GM20431 (cell line): ENCODE results near the gene ATP6V1F.

Source experiments
- in situ Hi-C: fragments of 300-500 bp; cut with MseI, MboI; formaldehyde crosslinking; loops from one replicate; pipeline ENCODE4 v1.15.0; 2020; ENCODE audit warnings: low sequenced_read_pairs; ENCODE audit not compliant: unreplicated experiment

Gene ATP6V1F

DNA sequence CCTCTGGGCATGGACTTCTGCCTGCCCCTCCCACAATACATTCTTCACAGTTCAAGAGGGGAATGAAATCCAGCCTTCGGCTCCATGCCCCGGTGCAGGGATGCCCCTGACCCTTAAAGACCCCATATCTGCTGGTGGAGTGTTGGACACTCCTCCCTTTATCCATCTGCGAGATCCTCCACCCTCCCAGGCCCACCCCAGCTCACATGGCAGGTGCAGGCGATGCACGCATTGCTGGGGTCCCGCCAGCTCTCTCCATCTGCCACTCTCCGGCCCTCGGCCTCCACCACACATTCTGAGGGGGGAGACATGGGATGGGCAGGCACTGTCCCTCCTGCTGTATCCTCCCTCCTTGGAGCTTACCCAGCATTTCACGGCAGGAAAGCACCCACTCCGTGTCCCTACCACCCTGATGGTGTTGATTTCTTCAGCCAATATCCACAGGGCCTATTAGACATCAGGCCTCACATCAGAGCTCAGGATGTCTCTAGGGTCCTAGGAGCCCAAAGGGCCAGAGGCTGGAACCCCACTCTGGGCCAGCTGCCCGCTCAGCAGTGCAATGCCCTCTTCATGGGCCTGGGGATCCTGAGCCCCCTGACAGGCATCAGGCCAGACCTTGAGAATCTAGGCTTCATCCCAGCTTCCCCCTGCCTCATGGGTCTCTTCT lies 18.3 kb downstream of the ATP6V1F start:
- in situ Hi-C loops: no loop called here

DNA sequence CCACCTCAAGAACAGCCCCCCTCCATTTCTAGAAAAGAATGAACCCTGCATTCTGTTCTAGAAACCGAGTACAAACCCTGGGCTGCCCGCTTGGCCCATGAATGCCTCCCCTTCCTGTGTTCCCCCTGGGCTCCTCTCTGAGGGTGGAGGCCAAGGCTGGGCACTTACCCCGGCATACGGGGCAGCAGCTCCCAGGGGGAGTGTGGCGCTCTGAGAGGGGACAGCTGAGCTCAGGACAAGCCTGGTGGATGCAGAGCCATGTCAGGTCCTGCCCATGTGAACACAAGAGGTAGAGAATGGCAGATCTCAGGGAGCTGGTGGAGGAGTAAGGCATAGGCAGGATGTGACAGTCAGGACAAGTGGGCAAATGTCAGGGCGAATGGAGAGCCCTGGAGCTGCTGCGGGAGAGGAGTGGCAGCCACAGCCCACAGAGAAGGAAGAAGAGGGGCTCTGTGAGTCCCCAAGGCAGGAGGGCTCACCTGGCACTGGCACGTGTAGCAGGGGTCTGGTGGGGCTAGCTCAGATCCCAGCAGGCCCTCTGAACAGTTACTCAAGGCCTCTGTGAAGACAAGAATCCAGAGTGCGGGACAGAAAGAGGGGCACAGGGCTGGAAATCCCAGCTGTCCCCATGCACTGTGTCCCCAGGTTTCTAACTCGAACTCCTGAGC lies 18.9 kb downstream of the ATP6V1F start:
- in situ Hi-C loops: no loop called here

DNA sequence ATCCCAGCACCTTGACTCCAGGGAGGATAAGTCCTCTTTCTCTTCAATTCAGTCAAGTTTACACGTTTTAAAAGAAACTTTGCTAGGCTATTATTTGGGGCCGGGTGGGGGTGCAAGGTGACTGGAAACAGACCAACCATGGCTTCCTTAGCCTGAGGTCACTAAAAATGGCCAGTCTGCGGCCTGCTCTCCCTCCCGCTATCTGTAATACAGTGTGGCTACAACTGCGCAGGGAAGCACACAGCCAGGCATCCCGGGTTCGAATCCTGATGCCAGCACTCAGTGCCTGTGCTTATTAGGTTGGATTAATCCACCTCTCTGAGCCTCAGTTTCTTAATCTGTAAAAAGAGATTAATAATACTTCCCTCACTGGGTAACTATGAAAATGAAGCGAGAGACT lies 19.5 kb downstream of the ATP6V1F start:
- in situ Hi-C loops: no loop called here

DNA sequence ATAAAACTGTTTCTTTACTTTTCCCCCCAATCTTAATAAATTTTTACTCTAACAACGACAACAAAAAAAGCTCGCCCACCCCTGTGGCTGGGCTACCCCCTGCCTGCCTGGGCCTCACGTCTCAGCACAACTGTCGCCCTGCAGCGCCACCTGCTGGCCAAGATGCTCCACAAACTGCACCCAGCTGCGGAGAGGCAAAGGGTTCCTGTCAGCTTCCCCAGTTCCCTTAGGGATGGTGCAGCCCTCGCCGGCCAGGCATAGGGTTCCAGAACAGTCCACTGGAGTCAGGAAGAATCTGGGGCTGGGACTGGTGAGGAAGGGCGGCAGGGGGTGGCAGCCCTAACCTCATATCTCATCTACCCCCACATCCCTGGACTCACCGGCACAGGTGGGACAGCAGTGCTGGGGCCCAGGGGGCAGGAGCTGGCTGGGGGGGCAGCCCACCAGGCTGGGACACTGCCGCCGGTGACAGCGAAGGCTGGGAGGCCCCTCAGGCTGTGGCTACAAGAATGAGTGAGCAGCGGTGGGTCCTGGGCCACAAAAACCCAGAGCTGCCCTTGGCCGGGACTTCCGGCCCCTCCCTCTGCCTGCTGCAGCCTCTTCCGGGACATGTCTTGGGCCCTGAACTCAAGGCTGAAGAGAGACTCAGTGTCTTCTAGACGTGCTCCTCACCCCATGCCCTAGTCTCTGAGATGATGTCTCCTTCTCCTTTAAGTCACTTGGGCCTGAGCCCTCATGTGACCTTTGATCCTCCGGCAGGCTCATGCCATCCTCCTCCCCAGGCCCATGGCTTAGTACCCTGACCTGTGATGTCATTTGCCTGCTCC lies 21.2 kb downstream of the ATP6V1F start:
- in situ Hi-C loops: no loop called here

DNA sequence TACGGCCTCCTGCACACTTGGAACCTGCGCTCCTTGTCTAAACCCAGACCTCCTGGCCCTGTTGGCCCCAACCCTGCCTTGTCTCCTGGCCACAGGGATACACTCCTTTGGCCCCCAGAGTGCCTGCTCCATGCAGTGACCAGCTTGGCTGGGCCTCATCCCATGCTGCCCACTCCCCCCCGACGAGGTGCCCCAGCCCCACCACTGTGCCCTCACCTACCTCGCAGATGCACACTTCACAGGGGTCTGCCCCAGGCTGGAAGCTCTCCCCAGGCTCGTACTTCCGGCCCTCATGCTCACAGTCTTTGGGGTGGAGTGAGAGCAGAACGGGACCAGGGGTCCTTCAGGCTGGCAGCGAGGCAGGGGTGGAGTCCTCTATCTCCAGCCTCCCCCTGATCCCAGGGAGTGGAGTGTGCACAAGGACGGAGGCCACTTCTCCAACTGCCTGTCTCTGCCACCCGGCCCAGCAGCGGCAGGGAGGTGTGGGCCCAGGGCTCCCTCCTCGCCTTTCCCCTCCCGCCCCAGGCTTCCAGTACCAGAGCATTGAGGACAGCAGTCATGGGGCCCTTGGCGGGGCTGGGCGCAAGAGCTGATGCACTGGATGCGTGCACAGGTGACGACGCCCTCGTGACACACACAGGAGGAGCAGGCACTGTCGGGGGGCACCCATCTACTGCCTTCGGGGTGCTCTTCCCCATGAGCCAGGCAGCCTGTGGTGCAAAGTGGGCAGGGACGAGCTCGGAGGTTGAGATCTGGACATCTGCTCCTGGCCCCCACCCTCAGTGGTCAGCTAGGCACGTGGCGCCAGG lies 22.1 kb downstream of the ATP6V1F start:
- in situ Hi-C loops: no loop called here

DNA sequence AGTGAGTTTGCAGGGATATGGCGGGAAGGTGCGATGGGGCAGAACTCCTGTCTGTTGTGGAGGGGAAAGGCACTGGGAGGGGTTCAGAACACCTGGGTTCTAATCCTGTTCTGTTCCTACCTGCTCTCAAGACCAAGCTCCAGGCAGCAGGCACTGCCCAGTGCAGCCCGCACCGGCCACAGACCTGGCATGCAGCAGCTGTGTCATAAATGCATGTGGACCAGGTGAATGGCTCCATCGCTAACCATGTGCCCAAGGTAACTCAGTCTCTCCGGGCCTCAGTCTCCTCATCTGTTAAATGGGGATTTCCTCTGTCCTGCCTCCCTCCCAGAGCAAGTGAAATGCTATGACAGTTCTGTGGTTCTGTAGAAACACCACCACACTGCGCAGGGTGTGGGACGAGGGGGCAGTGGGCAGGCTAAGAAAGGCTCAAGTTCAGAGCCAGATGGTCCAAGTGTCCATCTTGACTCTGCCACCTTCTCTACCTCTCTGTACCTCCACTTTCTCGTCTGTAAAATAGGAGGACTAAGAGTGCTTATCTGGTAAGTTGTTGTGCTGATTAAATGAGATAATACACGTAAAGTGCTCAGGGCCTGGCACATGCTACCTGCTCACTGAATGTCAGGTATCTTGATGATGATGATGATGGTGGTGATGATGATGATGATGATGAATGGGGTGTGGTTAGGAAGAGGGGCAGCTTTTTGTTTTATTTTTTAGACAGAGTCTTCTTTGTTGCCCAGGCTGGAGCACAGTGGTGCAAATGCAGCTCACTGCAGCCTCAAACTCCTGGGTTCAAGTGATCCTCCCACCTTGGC lies 22.9 kb downstream of the ATP6V1F start:
- in situ Hi-C loops: no loop called here

DNA sequence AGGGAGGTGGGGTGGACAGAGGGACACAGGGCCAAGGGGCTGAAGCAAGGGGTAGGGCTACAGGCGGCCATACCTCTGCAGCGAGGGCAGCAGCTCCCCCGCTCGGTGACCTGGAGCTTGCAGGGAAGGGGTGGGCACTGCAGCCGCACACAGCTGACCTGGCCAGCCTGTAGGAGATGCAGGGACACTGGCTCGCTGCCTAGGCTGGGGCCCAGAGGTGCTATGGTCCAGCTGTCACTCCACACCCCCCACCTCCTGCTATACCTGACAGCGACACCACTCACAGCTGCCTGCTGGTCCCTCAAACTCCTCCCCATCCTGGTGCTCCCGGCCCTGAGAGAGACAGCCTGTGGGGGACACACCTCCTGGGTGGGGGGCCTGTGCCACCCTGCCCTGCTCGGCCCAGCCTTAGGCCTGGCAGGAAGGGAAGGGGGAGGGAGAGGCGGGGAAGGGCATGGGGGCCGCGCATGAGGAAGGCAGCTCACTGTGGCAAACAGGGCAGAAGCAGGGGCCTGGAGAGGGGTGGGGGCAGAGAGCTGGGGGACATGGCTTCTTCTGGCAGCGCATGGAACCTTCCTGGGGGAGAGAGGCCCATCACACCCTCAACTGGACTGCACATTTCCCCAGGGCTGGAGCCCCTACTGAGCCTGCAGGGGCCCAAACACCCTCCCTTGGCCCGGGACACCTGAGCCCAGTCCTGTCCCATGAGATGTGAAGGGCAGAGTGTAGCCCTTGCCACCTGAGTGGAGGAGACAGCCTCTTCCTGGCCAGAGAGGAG lies 23.9 kb downstream of the ATP6V1F start:
- in situ Hi-C loops: no loop called here

DNA sequence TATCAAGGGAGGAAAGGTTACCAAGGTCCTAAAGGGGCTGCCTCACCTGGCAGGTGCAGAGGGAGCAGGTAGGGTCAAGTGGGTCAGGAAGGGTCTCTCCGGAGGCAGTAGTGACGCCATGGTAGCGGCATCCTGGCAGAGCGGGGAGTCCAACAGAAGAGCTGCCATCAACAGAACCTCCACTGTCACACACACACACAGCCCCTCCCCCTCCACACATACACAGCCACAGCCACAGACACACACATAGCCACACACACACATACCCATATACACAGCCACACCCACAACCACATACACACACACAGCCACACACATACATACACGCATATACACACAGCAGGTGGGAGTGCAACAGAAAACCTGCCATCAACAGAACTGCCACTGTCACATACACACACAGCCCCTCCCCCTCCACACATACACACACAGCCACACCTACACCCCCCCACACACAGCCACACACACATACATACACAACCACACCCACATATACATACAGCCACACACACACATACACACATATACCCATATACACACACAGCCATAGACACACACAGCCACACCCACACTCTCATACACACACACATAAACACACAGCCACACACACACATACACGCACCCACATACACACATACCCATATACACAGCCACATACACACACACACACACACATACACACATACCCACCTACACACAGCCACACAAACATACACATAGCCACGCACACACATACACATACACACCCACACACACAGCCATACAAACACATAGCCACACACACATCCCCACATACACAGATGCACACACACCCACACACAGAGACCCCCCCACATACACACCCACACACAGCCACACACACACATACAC lies 24.7 kb downstream of the ATP6V1F start:
- in situ Hi-C loops: no loop called here

DNA sequence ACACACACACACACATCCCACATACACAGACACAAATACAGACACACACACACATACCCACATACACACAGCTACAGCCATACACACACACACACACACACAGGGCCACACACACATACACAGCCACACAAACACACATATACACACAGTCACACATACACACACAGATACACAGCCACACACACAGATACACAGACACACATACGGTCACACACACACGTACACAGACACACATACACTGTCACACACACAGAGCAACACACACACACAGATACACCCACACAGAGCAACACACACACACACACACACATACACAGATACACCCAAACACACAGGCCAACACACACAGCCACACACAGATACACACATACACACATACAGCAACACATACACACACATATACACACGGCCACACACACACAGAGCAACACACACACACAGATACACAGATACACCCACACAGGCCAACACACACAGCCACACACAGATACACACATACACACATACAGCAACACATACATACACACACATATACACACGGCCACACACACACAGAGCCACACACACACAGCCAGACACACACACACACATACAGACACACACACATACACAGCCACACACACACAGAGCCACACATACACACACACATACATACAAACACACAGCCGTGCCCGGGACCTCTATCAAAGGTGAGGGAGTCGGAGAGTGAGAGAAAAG lies 25.5 kb downstream of the ATP6V1F start:
- in situ Hi-C loops: no loop called here

DNA sequence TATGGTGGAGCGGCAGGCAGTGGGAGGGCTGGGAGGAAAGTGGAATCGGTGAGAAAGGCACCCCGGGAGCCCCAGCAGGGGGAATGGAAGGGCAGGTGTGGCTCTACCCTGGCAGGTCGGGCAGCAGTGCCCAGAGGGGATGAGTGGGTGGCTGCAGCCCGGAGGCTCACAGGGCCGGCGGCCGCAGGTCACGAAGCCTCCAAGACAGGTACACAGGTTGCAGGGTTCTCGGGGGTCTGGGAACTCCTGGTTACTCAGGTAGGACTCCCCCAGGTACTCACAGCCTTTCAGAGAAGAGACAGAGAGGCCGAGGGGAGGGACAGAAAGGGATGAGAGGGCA lies 26.1 kb downstream of the ATP6V1F start:
- in situ Hi-C loops: no loop called here

DNA sequence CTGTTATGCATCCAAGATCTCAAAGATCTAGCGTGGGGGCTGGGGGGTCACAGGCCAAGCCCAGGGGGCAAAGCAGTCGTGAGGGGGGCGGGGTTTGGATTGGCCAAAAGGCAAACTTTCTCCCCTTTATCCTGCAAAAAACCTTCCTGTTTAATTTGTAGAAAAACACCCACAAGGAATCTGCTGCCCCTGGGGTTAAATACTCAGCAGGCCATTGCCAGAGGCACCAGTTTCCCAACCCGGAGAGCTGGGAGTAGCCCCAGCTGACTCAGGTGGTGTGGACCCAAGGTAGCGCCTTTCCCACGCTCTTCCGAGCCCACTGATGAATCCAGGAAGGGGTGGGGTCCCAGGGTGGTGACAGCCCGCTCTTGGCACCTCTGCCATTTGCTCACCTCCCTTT lies 26.5 kb downstream of the ATP6V1F start:
- in situ Hi-C loops: no loop called here

DNA sequence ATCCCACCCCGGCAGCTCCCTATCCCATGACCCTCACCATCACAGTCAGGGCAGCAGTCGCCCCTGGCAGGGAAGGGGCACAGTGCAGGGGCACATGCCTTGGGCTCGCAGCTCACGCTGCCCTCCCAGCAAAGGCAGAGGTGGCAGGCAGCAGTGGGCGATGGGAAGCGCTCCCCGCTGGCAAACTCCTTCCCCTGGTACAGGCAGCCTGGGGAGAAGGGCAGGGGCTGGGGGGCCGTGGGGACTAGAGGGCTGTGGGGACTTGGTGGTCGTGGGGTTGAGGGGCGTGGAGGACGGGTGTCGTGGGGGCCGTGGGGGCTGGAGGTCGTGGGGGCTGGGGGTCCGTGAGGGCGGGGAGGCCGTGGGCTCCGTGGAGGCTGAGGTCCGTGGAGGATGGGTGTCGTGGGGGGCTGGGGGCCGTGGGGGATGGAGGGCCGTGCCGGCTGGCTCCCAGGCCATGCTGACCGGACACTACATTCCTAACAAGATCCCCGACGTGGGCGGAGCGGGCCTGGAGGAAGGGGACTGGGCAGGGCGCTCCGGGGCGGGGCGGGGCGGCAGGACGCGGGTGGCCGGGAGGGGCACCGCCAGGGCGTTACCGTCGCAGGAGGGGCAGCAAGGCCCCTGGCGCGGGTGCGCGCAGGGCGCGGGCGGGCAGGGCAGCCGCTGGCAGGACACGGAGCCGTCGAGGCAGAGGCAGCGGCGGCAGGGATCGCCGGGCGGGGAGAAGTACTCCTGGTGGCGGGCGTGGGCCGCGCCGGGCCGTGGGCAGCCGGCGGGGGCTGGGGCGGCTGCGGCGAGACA lies 27.9 kb downstream of the ATP6V1F start:
- in situ Hi-C loops: no loop called here

DNA sequence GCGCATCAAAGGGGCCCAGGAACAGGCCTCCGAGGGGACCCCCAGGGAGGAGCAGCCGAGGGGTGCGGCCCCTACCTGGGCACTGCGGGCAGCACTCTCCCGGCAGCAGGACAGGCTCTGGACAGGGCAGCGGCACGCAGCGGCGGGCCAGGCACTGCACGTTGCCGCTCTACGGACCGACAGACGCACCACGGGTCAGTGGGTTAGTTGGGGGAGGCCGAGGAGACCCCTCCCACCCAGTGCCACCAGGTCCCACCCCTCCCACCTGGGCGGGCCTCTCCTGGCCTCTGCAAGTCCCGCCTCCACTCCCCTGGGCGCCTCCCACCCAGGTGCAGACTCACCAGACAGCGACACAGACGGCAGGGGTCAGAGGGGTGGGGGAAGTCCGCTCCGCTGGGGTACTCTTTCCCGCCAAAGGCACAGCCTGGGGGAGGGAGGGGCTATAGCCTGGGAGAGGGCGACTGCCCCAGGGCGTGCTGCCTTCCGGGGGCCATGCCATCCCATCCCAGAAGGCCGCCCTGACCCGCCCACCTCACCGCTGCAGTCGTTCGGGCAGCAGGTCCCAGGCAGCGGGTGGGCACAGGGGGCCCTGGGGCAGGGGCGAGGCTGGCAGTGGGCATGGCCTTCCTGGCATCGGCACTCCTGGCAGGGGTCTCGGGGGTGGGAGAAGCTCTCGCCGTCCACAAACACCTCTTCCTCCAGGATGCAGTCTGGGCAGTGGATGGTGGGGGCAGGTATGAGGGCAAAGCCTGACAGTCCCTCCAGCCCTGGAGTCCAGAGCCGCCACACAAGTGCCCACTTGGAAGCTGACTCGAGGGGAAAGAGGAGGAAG lies 28.7 kb downstream of the ATP6V1F start:
- in situ Hi-C loops: no loop called here

DNA sequence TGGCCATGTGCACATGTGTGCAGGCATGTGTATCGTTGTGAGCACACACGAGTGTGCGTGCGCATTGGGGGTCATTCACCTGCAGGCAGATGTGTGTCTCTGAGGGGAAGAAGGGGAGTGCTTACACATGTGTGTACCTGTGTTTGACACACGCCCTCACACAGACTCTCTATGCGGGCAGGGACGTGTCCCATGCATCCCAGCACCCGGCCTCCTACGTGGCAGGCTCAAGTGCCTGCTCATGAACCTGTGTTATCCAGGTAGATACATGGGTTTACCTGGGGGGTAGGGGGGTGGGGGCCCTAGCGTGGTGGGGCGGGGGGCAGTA lies 29.2 kb downstream of the ATP6V1F start:
- in situ Hi-C loops: no loop called here

DNA sequence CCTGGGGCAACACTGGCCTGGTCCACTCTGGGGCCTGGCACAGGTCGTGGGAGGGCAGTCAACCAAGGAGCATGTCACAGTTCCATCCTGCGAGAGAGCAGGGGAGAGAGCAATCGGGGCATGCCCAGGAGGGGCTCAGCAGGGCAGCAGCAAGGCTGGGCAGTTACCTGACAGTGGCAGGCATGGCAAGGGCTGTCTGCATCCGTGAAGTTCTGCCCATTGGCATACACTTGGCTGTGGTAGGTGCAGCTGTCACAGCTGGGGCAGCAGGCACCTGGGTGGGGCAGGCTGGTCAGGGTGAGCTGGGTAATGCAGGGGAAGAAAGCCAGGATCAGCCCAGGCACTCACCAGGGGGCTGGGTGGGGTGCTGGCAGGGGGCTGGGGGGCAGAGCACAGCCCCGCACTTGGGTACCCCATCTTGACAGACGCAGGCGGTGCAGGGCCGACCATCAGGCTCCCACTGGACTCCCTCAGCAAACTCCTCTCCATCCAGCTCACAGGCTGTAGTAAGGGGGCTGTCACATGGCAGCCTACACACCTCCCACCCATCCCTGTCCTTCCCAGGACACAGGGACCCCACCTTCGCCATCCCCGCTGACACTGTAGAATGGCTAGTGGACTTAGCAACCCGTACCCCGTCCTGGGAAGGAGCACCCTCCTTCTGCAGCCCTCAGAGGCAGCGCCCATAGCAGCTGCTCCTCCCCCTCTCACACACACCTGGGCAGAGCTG lies 30.0 kb downstream of the ATP6V1F start:
- in situ Hi-C loops: no loop called here
